Measurements from ENCODE around the gene WIZ.
"Not testable (repeated sequence)": the region's sequence is repeated elsewhere in the genome, so short reads cannot be mapped to it uniquely, and the experiment has no call there.

The WIZ gene

DNA sequence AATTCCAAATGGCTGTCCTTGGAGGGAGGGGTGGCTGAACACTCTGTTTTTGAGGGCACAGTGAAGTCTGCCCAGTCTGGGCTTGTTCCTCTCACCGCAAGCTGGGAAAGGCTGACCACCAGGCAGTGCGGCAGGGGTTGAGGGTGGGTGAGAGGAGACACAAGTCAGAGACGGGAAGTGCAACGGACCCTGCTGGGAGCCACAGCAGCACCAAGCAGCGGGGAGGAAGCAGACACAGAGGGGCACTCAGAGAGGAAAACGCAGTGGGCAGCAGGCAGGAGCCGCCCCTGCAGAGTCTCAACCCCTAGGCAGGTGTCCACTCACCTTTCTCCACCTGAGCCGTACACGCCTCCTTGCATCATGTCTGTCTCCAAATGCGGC, 46.6 kb downstream of the WIZ start:
- no peak for DNase-seq (ENCODE audit: low spot score)

DNA sequence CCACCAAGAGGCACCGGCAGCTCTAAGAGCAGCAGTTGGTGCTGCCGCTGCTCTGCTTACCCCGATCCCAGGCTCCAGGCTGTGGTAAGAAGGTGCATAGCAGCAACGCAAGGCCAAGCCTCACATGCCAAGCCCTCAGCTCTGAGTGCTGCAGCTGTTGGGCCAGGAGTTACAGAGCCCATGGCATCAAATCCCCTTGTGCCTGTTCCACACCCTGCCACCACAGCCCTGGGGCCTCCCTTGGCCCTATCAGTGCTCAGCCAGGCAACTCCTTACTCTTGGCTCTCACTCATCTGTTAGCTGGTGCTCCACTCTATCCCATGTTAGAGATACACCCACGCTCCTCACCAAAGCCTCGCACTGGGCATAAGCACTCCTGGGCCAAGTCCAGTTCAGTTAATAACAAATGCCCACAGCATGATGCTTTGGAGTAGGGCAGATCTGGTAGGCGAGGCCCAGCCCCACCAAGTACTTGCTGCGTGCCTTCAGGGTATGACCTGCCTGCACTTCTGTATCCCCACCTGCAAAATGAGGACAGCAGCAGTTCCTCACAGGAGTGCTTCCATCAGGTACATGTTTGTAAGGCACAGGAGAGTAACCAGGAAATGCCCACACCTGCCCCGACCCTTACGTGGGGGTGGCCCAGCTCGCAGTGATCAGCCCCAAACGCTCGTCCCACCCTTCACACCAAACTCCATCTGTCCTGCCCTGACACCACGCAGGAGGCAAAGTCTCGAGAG, 47.2 kb downstream of the WIZ start:
- DNase-seq (ENCODE audit: low spot score) = no peak

DNA sequence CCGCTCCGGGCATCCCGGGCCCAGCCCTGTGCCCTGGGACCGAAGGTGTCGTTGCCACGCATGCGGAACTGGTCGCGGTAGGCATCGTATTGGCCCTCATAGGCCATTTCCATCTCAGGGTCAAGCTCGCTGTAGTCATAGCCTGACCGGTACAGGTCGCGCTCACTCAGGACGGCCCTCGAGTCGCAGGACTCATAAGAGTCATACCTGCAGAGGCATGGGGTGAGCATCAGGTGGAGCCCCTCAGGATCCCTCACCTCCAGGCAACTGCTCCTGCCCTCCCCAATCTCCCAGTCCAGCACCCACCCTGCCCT, 48.4 kb downstream of the WIZ start:
- no peak for DNase-seq (ENCODE audit: low spot score)

DNA sequence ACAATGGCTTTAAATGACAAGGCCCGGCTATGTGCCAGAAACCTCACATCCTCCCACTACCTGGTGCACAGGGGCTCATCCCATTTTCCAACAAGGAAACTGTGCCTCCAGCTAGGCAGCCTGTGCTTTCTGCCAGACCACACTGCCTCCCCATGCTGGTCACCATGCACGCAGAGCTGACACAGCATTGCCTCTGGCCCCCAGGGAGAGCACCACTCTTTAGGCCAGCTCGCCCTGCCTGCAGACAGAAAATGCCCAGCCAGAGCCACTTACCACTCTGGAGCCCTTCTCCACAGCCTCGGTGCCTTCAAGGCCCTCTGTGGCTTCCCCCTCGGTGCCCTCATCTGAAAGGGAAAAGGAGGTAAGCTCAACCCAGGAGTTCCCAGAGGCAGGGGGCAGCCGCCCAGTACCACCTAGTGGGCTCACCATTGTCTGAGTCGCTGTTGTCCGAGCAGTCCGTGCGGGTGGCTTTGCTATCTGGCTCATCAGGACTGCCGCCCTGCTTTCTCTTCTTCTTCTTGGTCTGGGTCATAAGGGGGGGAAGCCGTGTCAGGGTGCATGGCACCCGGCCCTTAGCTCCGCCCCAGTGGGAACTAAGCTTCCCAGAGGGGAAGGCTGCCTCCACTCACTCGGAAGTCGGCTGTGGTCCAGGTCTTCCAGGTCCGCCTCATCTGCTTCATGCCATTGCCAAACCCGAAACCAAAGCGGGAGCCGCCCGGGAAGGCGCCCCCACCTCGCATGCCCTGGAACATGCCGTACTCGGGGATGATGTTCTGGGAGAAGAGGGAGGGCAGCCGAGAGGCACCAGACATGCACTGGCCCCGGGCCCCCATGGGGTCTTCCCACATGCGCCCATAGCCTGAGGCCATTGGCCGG, 49.0 kb downstream of the WIZ start:
- DNase-seq (ENCODE audit: low spot score) = no peak

DNA sequence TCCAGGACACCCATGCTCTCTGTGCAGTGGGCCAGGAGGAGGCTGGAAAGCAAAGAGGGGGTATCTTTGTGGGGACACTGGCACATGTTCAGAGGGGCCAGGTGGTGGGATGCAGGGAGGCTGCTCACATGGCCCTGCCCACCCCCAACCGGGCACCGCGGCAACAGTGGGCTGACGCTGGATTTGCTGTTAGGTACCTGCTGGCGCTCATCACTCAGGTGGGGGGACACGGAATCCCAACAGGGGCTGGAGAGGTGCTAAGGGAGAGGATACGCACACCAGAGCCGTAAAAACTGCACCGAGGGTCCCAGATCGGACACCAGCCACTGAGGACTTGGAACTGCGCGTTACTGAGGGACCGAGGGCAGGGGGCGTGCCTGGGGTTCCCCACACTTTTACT, 50.1 kb downstream of the WIZ start:
- DNase-seq (ENCODE audit: low spot score) = no peak

DNA sequence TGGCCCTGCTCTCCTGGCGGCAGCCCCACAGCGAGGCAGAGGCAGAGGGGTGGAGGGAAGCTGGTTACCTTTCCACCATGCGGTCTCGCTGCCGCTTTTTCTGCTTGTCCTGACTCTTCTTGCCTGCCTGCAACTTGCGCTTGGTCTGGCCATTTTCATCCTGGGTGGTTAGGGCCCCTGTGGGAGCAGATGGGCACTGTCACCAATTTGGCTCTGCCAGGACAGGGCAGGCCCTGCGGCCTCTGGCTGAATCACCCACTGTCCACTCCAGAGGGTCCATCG, 50.6 kb downstream of the WIZ start:
- no peak for DNase-seq (ENCODE audit: low spot score)

DNA sequence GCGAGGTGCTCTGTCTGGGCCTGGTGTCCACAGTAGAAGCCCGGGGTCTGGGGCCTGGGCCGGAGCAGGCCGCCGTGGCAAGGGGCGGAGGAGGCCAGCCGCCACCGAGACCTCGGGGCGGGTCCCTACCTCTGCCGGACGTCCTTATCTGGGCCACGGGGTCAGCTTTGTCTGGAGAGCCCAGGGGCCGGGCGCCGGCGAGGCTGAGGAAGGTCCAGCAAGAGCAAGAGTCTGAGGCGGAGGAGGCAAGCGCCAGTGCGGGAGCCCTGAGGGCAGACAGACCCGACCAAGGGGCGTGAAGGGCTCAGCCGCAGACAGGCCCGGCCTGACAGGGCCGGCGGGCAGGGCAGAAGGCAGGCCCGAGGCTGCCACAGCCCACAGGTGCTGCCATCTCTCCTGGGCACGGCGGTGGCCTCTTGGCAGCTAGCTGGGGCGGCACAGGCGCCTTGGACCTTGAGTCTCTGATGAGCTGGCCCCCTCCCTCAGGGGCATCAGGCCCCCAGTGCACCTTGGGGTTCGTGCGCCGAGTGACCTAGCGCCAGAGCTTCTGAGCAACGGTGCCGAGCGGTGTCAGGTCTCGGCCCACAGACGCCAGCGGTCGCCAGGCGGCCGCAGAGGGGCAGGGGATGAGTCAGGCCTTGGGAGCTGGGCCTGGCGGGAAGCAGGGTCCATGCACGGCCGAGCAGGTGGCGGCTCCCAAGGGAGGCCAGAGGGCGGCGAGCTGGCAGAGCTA, 51.1 kb downstream of the WIZ start:
- no peak for DNase-seq (ENCODE audit: low spot score)

DNA sequence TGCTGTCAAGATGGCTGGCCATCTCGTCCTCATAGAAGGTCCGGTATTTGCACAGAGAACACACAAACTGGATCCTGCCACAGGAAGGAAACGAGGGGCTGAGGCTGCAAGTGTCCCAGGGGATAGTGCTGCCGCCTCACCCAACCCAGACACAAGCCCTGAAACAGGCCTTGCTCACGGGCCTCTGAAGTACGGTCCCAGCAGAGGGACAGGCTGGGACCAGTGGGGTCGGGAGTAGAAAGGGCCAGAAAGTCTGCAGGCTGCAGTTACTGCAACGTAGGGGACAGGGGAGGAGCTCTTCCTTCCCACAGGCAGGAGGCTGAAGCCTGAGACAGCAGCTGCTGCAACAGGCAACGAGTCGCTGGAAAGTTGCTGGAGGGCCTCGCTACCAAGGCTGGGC, 52.0 kb downstream of the WIZ start:
- DNase-seq (ENCODE audit: low spot score) = no peak

DNA sequence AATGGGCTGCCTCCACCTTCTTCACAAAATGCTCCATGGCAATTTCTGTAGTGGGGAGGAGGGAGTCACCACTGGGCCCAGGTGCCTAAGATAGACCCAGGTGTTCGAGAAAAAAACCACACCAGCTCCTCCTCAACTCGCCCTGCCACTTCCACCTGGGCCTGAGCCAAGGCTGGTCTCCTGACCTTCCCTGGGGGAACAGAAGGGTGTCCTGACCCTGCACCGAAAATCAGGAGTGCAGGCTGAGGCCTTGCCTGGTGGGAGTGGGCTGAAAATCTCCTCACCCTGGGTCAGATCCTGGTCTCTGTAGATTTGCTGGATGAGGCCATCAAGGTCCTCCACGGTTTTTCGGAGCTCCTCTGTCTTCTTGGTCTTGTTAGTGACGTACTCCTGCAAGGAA, 52.5 kb downstream of the WIZ start:
- DNase-seq (ENCODE audit: low spot score) = no peak

DNA sequence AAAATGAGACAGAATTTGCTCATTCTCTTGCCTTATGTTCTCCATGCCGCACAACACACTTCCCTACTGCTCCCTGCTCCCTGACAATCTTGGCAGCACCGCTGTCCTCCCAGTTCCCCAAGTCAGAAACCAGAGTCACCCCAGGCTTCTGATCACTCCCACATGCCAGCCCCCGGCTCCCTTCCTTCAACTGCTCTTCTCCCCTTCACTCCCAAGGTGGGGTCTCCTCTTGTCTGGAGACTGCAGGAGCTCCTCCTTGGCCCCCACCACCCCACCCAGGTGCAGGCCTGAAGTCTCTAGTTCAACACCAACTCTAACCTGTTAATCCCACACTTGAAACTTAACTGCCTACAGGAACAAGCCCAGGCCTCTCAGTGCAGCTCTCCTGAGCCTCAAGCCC, 53.3 kb downstream of the WIZ start:
- DNase-seq (ENCODE audit: low spot score) = no peak

DNA sequence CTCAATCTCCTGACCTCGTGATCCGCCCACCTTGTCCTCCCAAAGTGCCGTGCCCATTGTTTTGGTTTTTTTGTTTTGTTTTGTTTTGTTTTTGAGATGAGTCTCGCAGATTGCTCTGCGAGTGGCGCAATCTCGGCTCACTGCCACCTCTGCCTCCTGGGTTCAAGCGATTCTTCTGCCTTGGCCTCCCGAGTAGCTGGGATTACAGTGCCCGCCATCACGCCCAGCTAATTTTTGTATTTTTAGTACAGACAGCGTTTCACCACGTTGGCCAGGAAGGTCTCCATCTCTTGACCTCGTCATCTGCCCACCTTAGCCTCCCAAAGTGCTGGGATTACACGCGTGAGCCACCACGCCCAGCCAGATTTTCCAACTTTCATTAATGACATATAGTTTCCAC, 54.5 kb downstream of the WIZ start:
- not testable (repeated sequence) for DNase-seq (ENCODE audit: low spot score)

DNA sequence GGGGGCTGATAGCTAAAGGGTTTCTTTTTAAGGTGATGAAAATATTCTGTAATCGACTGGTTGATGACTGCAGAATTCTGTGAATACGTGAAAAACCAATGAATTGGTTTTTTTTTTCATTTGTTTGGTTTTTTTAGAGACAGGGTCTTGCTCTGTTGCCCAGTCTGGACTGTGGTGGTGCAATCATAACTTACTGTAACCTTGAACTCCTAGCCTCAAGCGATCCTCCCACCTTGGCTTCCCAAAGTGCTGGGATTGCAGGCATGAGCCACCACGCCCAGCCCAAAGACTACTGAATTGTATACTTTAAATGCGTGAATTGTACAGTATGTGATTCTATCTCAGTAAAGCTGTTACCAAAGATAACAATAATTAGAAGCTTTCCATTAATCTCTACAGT, 55.3 kb downstream of the WIZ start:
- no peak for DNase-seq (ENCODE audit: low spot score)

DNA sequence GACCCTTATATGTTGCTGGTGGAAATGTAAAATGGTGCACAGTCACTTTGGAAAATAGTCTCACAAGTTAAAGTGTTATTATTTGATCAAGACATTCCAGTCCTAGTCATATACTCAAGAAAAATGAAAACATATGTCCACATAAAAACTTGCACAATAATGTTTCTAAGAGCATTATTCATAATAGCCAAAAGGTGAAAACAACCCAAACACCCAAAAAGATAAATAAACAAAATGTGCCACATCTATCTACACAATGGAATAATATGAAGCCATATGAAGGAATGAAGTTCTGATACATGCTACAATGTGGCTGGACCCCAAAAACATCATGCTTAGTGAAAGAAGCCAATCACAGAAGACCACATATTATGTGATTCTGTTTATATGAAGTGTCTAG, 55.8 kb downstream of the WIZ start:
- no peak for DNase-seq (ENCODE audit: low spot score)

DNA sequence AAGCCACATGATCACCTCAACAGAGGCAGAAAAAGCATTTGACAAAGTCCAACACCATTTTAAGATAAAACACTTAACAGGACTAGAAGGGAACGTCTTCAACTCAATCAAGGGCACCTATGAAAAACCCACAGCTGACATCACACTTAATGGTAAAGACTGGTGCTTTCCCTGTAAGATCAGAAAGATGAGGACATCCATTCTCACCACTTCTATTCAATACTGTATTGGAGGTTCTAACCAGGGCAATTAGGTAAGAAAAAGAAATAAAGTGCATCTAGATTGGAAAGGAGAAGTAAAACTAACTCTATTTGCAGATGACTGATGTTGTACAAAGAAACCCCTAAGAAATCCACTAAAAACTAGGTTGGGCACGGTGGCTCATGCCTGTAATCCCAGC, 58.9 kb downstream of the WIZ start:
- DNase-seq (ENCODE audit: low spot score) = no peak

DNA sequence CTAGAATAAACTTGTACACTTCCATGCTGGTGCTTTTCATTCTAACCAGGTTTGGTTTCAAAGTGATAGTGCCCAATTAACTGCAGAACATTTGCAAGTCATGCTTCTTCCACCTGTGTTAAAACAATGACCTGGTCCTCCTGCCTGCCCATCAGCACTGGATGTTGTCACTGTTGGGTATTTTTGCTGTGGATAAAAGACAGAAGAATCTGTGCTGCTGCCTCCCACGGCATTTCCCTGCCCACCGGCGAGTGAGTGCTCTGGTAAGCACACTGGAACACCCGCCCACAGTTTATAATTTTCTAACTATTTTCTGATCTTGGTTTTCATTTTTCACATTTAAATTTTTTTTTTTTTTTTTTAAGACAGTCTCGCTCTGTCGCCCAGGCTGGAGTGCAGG, 67.9 kb downstream of the WIZ start:
- no peak for DNase-seq (ENCODE audit: low spot score)

DNA sequence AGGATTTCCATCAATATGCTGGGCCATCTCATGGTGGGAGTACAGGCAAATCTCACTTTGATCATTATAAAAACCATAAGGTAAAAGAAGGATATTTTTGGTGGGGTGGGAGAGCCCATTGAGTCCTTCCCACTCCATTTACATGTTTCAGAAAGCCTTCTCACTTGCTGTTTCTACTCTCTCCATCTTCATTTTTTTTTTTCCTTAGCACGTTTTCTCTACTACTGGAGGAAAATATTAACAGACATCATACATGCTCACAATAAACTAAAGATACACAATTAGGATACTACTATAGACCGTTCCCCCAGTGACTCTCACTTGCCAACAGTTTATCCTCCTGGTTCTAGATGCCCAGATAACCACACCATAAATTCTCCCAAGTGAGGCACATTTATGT, 68.3 kb downstream of the WIZ start:
- DNase-seq (ENCODE audit: low spot score) = no peak

DNA sequence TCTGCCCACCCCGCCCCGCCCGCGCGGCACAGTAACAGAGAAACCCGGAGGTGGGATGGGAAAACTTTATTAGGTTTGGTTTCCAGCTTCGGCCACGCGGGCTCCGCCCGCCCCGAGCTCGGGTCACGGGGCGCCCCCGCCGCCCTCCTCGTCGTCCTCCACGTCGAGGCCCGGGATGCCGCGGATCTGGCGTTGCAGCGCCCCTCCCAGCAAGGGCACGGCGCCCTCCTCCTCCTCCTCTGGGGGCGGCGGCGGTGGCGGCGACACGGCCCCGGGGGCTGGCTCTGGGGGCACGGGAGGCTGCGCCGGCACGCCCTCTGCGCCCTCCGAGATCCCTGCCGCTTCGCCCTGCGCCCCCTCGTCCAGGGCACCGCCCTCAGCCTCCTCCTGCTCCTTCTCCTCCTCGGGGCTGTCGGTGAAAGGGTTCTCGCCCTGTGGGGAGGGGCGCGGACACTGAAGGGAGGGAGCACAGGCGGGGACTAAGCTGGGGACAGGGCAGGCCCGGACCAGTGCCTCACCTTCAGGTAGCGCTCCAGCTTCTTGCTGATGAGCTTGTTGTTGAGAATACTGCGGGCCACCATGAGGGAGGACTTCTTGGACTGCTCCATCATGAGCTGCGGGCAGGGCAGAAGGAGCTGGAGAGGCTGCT, 69.6 kb downstream of the WIZ start:
- DNase-seq (ENCODE audit: low spot score) = peak; percentile 45

DNA sequence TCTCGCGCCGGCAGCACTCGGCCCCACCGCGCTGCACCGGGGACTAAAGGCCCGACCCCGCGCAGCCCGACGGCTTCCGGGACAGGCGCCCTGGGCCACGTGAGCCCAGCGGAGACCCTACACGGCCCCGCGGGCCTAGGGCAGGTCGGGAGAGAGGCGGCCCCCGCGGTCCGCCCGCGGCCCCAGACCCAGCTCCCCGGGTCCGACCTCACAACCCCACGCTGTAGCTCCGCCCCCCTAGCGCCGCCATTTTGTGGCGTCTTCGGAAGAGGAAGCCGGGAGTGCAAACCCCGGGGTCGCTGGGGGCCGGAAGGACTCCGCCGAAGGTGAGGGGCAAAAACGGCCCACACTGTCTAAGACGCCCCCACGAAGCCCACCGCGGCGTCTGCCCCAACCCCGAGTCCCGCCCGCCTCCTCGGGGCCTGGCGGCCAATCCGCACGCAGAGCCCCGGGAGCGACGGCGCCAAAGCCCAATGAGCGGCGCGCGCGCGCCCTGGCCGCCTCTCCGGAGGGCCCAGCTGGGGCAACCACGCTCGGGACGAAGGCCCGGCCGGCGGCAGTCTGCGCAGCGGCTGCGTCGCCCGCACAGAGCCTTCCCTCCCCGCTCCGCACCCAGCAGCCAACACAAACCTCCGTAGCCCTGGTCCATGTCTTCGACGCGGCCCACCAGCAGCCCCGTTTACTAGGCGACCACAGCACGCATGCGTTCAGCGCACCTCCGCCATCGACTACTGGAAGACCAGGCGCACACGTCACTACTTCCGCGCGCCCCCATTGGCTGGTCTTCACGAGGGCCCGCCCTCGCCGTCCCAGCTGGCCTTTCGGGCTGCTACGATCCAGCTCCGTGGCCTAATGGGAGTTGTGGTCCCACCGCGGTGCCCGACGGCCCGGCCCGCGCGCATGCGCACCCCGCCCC, 70.4 kb downstream of the WIZ start, which contains the start of gene AKAP8:
Gene AKAP8, minus strand, starts transcription at position 705 of the 916 bp plus-strand sequence. Its CDS starts 56 bp downstream, at position 649.
- peak; percentile 98 for DNase-seq (ENCODE audit: low spot score)

DNA sequence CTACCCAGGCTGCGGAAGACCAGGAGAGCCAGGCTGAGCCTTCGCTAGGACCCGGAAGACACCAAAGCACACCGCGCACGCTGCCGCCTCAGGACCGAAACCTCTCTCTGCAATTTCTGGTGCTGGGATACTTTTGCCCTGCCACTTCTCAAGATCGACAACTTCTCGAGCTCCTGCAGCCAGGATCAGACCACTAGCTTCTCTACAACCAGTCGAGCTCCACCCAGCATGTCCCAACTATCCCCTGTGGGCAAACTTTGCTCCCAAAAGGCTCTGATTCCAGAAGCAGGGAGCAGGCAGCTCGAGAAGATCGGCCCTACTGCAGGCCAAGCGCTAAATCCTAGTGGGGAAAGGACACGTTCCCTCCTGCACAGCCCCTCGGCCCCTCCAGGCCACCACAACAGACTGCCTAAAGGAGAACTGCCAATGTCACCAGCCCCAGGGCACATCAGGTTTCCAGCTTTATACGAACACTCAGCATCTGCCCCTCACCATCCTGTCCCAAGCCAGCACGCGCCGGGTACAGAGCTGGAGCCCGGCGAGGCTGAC, 71.1 kb downstream of the WIZ start:
- peak; percentile 55 for DNase-seq (ENCODE audit: low spot score)

DNA sequence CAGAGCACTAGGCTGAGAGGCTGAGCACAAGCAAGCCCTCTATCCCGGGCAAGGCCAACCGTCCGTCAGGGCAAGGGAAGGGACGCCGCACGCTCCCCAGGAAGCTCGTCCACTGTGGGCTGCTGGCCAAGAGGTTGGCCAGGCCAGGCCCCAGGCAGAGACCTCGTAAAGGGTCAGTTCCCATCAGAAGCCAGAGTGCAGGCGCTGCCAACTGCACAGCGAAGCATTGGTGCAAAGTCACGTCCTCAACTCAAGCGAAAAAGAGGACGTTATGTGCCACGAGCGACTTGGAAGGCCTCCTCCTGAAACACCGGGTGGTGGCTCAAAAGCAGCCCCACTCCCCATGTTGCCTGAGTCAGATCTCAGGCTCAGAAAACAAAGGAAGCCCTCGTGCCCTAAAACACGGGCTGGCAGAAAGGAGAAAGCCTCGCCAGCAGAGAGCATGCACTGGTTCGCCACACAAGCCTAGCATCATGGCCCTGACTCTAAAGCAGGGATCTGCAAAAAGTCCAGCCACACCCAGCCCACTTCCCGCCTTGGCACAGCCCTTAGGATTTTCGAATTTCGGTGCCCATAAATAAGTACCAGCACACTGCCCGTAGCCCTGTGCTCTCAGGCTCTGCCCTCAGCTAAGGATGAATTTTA, 74.8 kb downstream of the WIZ start:
- DNase-seq (ENCODE audit: low spot score) = no peak

Measured in HuH-7 (cell line).